Prostate gland (tissue), 2 donors: ENCODE results near the gene KANSL1.

Experiments used
- CTCF ChIP-seq, 4 experiments: fragments of 200-600 bp in 2 of 4; fragments of 450-650 bp in 2 of 4; sonication (generic) in 2 of 4; IDR thresholded peaks; 1 replicate in 3 of 4; 2 replicates in 1 of 4; pipeline ENCODE4 v1.5.1; 2016 to 2019; ENCODE audit warnings: antibody characterized with exemption in 4 of 4, mild to moderate bottlenecking in 2 of 4, moderate library complexity in 2 of 4
- POLR2A ChIP-seq: fragments of 450-650 bp; IDR thresholded peaks from one replicate; pipeline ENCODE4 v1.6.1; 2016; ENCODE audit warnings: antibody characterized with exemption, mild to moderate bottlenecking

GRCh38 chr17:45990886-45991285 lies 202.3 kb downstream of the KANSL1 start:
- TF ChIP-seq POLR2A (no peak), CTCF (IDR thresholded peaks at IDR 0.05) (no peak)
